H9 (cell line): Measurements from ENCODE around the gene DENND5A. TPM values are rescaled to one million over a fixed set of nuclear protein-coding genes. Genes with fewer than 3 reads are reported as not detected.

Experiments used
- DNase-seq: peaks from one replicate; pipeline ENCODE4 v3.0.0-alpha.2; 2017
- H2AFZ ChIP-seq: one replicate; pipeline ENCODE4 v1.6.1; 2013; ENCODE audit warnings: mild to moderate bottlenecking, low read length, control low read depth, moderate library complexity
- H2AK5ac ChIP-seq: 2 replicates; pipeline ENCODE4 v1.6.1; 2013; ENCODE audit warnings: low read length, control low read depth, mixed read lengths; ENCODE audit not compliant: insufficient read length
- H2BK120ac ChIP-seq: one replicate; pipeline ENCODE4 v1.6.1; 2013; ENCODE audit warnings: low read depth, mild to moderate bottlenecking, low read length, control low read depth, inconsistent platforms; ENCODE audit not compliant: poor library complexity, severe bottlenecking
- H2BK12ac ChIP-seq: 2 replicates; pipeline ENCODE4 v1.6.1; 2013; ENCODE audit warnings: low read length, control low read depth, mixed read lengths, low read depth; ENCODE audit not compliant: insufficient read length
- H2BK15ac ChIP-seq: 2 replicates; pipeline ENCODE4 v1.6.1; 2013; ENCODE audit warnings: low read depth, low read length, control low read depth
- H2BK20ac ChIP-seq: one replicate; pipeline ENCODE4 v1.6.1; 2013; ENCODE audit warnings: low read depth, mild to moderate bottlenecking, low read length, control low read depth, inconsistent platforms; ENCODE audit not compliant: poor library complexity, severe bottlenecking
- H2BK5ac ChIP-seq: 2 replicates; pipeline ENCODE4 v1.6.1; 2013; ENCODE audit warnings: low read length, control low read depth, mixed read lengths; ENCODE audit not compliant: insufficient read length
- H3K14ac ChIP-seq: 2 replicates; pipeline ENCODE4 v1.6.1; 2013; ENCODE audit warnings: low read length, control low read depth; ENCODE audit not compliant: insufficient read depth
- H3K18ac ChIP-seq: 2 replicates; pipeline ENCODE4 v1.6.1; 2013; ENCODE audit warnings: low read depth, mild to moderate bottlenecking, mixed read lengths, low read length, control low read depth; ENCODE audit not compliant: insufficient read length
- H3K23ac ChIP-seq: 2 replicates; pipeline ENCODE4 v1.6.1; 2013; ENCODE audit warnings: low read length, control low read depth, mixed read lengths, low read depth; ENCODE audit not compliant: insufficient read length
- H3K23me2 ChIP-seq: 2 replicates; pipeline ENCODE4 v1.6.1; 2013; ENCODE audit warnings: low read depth, mild to moderate bottlenecking, mixed read lengths, low read length, control low read depth; ENCODE audit not compliant: insufficient read length, poor library complexity, severe bottlenecking
- H3K27ac ChIP-seq: 2 replicates; pipeline ENCODE4 v1.5.1; 2013; ENCODE audit warnings: low read length, control low read depth, mixed read lengths, low read depth; ENCODE audit not compliant: insufficient read length
- H3K27me3 ChIP-seq: 2 replicates; pipeline ENCODE4 v1.6.1; 2013; ENCODE audit warnings: low read length, control low read depth, inconsistent platforms; ENCODE audit not compliant: insufficient read depth
- H3K4ac ChIP-seq: 2 replicates; pipeline ENCODE4 v1.6.1; 2013; ENCODE audit warnings: low read depth, mild to moderate bottlenecking, control low read depth, inconsistent platforms, low read length, moderate library complexity
- H3K4me1 ChIP-seq: 2 replicates; pipeline ENCODE4 v1.6.1; 2013; ENCODE audit warnings: low read length, control low read depth, inconsistent platforms; ENCODE audit not compliant: insufficient read depth
- H3K4me2 ChIP-seq: 2 replicates; pipeline ENCODE4 v1.6.1; 2013; ENCODE audit warnings: low read length, control low read depth, mixed read lengths; ENCODE audit not compliant: insufficient read length, insufficient read depth
- H3K56ac ChIP-seq: 2 replicates; pipeline ENCODE4 v1.6.1; 2013; ENCODE audit warnings: low read depth, mild to moderate bottlenecking, mixed read lengths, low read length, control low read depth; ENCODE audit not compliant: insufficient read length
- H3K79me1 ChIP-seq: 2 replicates; pipeline ENCODE4 v1.6.1; 2013; ENCODE audit warnings: low read depth, mild to moderate bottlenecking, moderate library complexity, low read length, control low read depth, inconsistent platforms; ENCODE audit not compliant: insufficient read depth, poor library complexity, severe bottlenecking
- H3K79me2 ChIP-seq: 2 replicates; pipeline ENCODE4 v1.6.1; 2013; ENCODE audit warnings: low read length, control low read depth, inconsistent platforms; ENCODE audit not compliant: insufficient read depth
- H3K9ac ChIP-seq: 2 replicates; pipeline ENCODE4 v1.6.1; 2013; ENCODE audit warnings: low read length, control low read depth, mixed read lengths; ENCODE audit not compliant: insufficient read length; ENCODE audit errors: extremely low read depth
- H3K9me3 ChIP-seq: one replicate; pipeline ENCODE4 v1.6.1; 2013; ENCODE audit warnings: low read depth, low read length, inconsistent platforms; ENCODE audit not compliant: control insufficient read depth
- H3T11ph ChIP-seq: one replicate; pipeline ENCODE4 v1.6.1; 2013; ENCODE audit warnings: mild to moderate bottlenecking, low read length, control low read depth, inconsistent platforms
- H4K20me1 ChIP-seq: one replicate; pipeline ENCODE4 v1.6.1; 2013; ENCODE audit not compliant: control insufficient read depth, insufficient read length, insufficient read depth
- H4K5ac ChIP-seq: 2 replicates; pipeline ENCODE4 v1.6.1; 2013; ENCODE audit warnings: low read depth, mild to moderate bottlenecking, mixed read lengths, low read length, control low read depth; ENCODE audit not compliant: insufficient read length
- H4K8ac ChIP-seq: replicated peaks from 2 replicates; pipeline ENCODE4 v1.6.1; 2013; ENCODE audit warnings: low read length, control low read depth, mixed read lengths, low read depth; ENCODE audit not compliant: insufficient read length
- H4K91ac ChIP-seq: 2 replicates; pipeline ENCODE4 v1.6.1; 2013; ENCODE audit warnings: low read depth, mild to moderate bottlenecking, moderate library complexity, mixed read lengths, low read length, control low read depth; ENCODE audit not compliant: insufficient read length
- H3K27ac Mint-ChIP-seq, 3 experiments: 2 replicates in 2 of 3; 3 replicates in 1 of 3; pipeline ENCODE4 v1.8.0; 2020 to 2021; ENCODE audit warnings: mixed read lengths in 3 of 3, mild to moderate bottlenecking in 1 of 3, moderate library complexity in 1 of 3
- H3K27me3 Mint-ChIP-seq: 2 replicates; pipeline ENCODE4 v1.8.0; 2021; ENCODE audit warnings: low read depth, mild to moderate bottlenecking, moderate library complexity, mixed read lengths
- H3K36me3 Mint-ChIP-seq, 3 experiments: 2 replicates in 2 of 3; 3 replicates in 1 of 3; pipeline ENCODE4 v1.8.0; 2020 to 2021; ENCODE audit warnings: low read depth in 3 of 3, mixed read lengths in 3 of 3; ENCODE audit not compliant: insufficient read depth in 1 of 3
- H3K4me1 Mint-ChIP-seq, 2 experiments: 2 replicates each; pipeline ENCODE4 v1.8.0; 2020; ENCODE audit warnings: mixed read lengths in 2 of 2
- H3K4me3 Mint-ChIP-seq, 2 experiments: 2 replicates in 1 of 2; 3 replicates in 1 of 2; pipeline ENCODE4 v1.8.0; 2020 to 2021; ENCODE audit warnings: mild to moderate bottlenecking in 2 of 2, mixed read lengths in 2 of 2, moderate library complexity in 1 of 2
- H3K9me3 Mint-ChIP-seq, 2 experiments: 2 replicates in 1 of 2; 3 replicates in 1 of 2; pipeline ENCODE4 v1.8.0; 2020; ENCODE audit warnings: mild to moderate bottlenecking in 2 of 2, mixed read lengths in 2 of 2, moderate library complexity in 1 of 2
- CTCF ChIP-seq: fragments of 200-600 bp; sonication (generic); conservative IDR thresholded peaks from 3 replicates; pipeline ENCODE4 v1.8.0; 2021; ENCODE audit warnings: antibody characterized with exemption, mild to moderate bottlenecking
- WGBS: extraction: QIAGEN DNeasy Blood & Tissue Kit; methylation state at CpG from one replicate; pipeline ENCODE4 v1.1.7; 2013; ENCODE audit warnings: missing lambda C conversion rate, low lambda C conversion rate, mixed read lengths; ENCODE audit not compliant: insufficient read length; ENCODE audit errors: extremely low coverage; 5-methylcytosine and 5-hydroxymethylcytosine counted together
- total RNA-seq: library from RNA; stranded (reverse); gene quantifications from 2 replicates; pipeline ENCODE4 v1.2.1, GENCODE V29; 2021

The DENND5A gene
- total RNA-seq, 1 experiment from 2014 or later, result 59.6 TPM

GRCh38 chr11:9142732-9143131 lies 122.4 kb downstream of the DENND5A start:
- Histone ChIP-seq H4K20me1 (no peaks in the 10 kb centered on the region), H3K4ac (no peak overlapping the region), H2BK5ac (no peak overlapping the region), H3K27ac (no peak overlapping the region), H3K79me1 (no peaks in the 10 kb centered on the region), H2BK20ac (no peak overlapping the region), H3K9me3 (no peaks in the 10 kb centered on the region), H4K8ac (no peak overlapping the region), H2AK5ac (no peak overlapping the region), H3K27me3 (no peaks in the 10 kb centered on the region), H2BK15ac (no peak overlapping the region), H3K79me2 (no peaks in the 10 kb centered on the region), H3T11ph (no peak overlapping the region), H2AFZ (no peak overlapping the region), H3K23me2 (no peaks in the 10 kb centered on the region), H4K5ac (no peak overlapping the region), H3K4me2 (no peak overlapping the region), H3K18ac (no peak overlapping the region), H2BK12ac (no peak overlapping the region), H3K23ac (no peak overlapping the region), H3K4me1 (no peaks in the 10 kb centered on the region; the same call in 1 of the 2 replicates), H4K91ac (no peak overlapping the region), H2BK120ac (no peak overlapping the region), H3K9ac (no peak overlapping the region), H3K56ac (no peak overlapping the region), H3K14ac (no peak overlapping the region)
- Mint-ChIP-seq H3K36me3 (peaks cover 24 to 76% (median 76%) of the 10 kb centered on the region in 3 experiments; a peak in 6 of 7 replicates), H3K27me3 (no peaks in the 10 kb centered on the region), H3K9me3 (no peaks in the 10 kb centered on the region), H3K4me1 (peaks cover 8 to 14% of the 10 kb centered on the region in 2 experiments), H3K27ac (no peak overlapping the region; a peak in 2 of 7 replicates), H3K4me3 (no peak overlapping the region)
- no peak for TF ChIP-seq CTCF
- DNase-seq, result no peak
- no CpG with 5 or more reads among the region's 7 CpGs for WGBS
